Mucosa of descending colon (tissue), 3 donors: ENCODE measurements around the gene SLC25A4. TPM values are rescaled to one million over a fixed set of nuclear protein-coding genes. Genes with fewer than 3 reads are reported as not detected.
"Not testable (repeated sequence)": the region's sequence is repeated elsewhere in the genome, so short reads cannot be mapped to it uniquely, and the experiment has no call there.

ENCODE experiments used
- ATAC-seq: fragments of 200-7000 bp; cut with Tn5 transposase; one replicate; pipeline ENCODE4 v1.9.1; 2020; ENCODE audit warnings: mild to moderate bottlenecking, moderate library complexity
- DNase-seq, 3 donors: peaks; one replicate each; pipeline ENCODE4 v3.0.0-alpha.2; 2020
- H3K36me3 ChIP-seq: fragments of 200-600 bp; one replicate; pipeline ENCODE4 v1.8.0; 2021; ENCODE audit warnings: low read depth, mild to moderate bottlenecking
- H3K4me1 ChIP-seq: fragments of 200-600 bp; one replicate; pipeline ENCODE4 v1.8.0; 2021; ENCODE audit warnings: low read depth, mild to moderate bottlenecking
- H3K4me3 ChIP-seq: fragments of 200-600 bp; one replicate; pipeline ENCODE4 v1.8.0; 2021; ENCODE audit warnings: mild to moderate bottlenecking
- H3K9me3 ChIP-seq: fragments of 200-600 bp; one replicate; pipeline ENCODE4 v1.8.0; 2021; ENCODE audit warnings: mild to moderate bottlenecking
- CTCF ChIP-seq: fragments of 200-600 bp; IDR thresholded peaks from one replicate; pipeline ENCODE4 v1.8.0; 2022; ENCODE audit warnings: antibody characterized with exemption, mild to moderate bottlenecking
- intact Hi-C, 2 donors: fragments of 100-400 bp; cut with DNase I in 1 of 2; cut with micrococcal nuclease in 1 of 2; formaldehyde crosslinking; loops; one replicate each; pipeline versions ENCODE4 v1.11.0 to v1.11.1; 2022; cut with DNase I, micrococcal nuclease
- total RNA-seq, 3 donors: library from RNA; stranded (reverse); fragmentation: NEBNext Ultra II Directional in 2 of 3; extraction: Animal tissue kit (Norgen Biotek cat#: 25700) in 2 of 3; gene quantifications; one replicate each; pipeline versions ENCODE4 v1.2.1 to v1.2.4, GENCODE V29; 2021 to 2023
- donor health status: DM: no; HTN: no; CAD: no; lungs with moderate emphysema.
- donor health status: DM: no; HTN: no; CAD: no.
- donor health status: DM: no; HTN: yes; CAD: no.

SLC25A4 gene
- total RNA-seq, 3 donors from 2014 or later, result 30.6 to 115 (median 31.9) TPM

GRCh38 chr4:185194924-185195888 is 52.1 kb downstream of the SLC25A4 start:
- ATAC-seq (no peak), DNase-seq (no peak)
- TF ChIP-seq CTCF, result no peak
- Histone ChIP-seq H3K36me3 (no peaks in the 10 kb centered on the region), H3K4me3 (no peak overlapping the region), H3K4me1 (no peaks in the 10 kb centered on the region), H3K9me3 (no peaks in the 10 kb centered on the region)
- intact Hi-C loops, result no loop called here

- DNase-seq (no peak), ATAC-seq (no peak)
- intact Hi-C loops, result no loop called here
- Histone ChIP-seq H3K9me3 (no peaks in the 10 kb centered on the region), H3K4me3 (no peak overlapping the region), H3K36me3 (no peaks in the 10 kb centered on the region), H3K4me1 (no peaks in the 10 kb centered on the region)
- no peak for TF ChIP-seq CTCF
Measured at GRCh38 chr4:185196437-185196836, 53.4 kb downstream of the SLC25A4 start.

- intact Hi-C loops, H3K36me3 ChIP-seq, H3K9me3 ChIP-seq, ATAC-seq, DNase-seq, H3K4me1 ChIP-seq, H3K4me3 ChIP-seq: not testable (repeated sequence)
Measured at GRCh38 chr4:185198189-185198588, 55.1 kb downstream of the SLC25A4 start.

Other genes with a start within 250 kb of the SLC25A4 start
- not detected for gene HELT, start 124.8 kb upstream of the SLC25A4 start, total RNA-seq
- gene CFAP97, start 60.7 kb downstream of the SLC25A4 start, total RNA-seq, result 10 to 100 TPM; 12.4 to 44.3 (median 16.6) TPM
- gene SNX25, start 66.3 kb downstream of the SLC25A4 start, total RNA-seq, result 10 to 100 TPM; 10.8 to 29.7 (median 16.8) TPM